ENCODE measurements around the gene SLC12A7.

Gene SLC12A7

DNA sequence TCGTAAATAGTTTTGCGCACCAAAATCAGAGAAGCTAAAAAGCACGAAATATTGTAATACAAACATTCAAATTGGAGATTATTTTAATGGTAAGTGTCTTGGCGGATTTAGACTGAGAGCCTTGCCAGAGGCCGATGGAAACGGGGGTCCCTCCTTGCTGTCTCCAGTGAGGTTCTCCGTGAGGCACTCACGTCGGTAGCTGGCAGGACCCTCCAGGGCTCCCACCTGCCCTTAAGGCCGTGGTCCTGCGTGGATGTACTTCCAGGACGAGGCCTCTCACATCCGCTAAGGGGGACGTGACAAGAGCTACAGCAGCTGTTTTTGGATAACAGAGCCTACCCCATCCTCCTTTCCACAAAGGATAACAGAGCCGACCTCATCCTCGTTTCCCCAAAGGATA lies 95.4 kb downstream of the SLC12A7 start:
- TF ChIP-seq, protein P1, sequence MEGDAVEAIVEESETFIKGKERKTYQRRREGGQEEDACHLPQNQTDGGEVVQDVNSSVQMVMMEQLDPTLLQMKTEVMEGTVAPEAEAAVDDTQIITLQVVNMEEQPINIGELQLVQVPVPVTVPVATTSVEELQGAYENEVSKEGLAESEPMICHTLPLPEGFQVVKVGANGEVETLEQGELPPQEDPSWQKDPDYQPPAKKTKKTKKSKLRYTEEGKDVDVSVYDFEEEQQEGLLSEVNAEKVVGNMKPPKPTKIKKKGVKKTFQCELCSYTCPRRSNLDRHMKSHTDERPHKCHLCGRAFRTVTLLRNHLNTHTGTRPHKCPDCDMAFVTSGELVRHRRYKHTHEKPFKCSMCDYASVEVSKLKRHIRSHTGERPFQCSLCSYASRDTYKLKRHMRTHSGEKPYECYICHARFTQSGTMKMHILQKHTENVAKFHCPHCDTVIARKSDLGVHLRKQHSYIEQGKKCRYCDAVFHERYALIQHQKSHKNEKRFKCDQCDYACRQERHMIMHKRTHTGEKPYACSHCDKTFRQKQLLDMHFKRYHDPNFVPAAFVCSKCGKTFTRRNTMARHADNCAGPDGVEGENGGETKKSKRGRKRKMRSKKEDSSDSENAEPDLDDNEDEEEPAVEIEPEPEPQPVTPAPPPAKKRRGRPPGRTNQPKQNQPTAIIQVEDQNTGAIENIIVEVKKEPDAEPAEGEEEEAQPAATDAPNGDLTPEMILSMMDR (IDR thresholded peaks at IDR 0.05; ENCODE audit: low read depth, low read length), result no peak

DNA sequence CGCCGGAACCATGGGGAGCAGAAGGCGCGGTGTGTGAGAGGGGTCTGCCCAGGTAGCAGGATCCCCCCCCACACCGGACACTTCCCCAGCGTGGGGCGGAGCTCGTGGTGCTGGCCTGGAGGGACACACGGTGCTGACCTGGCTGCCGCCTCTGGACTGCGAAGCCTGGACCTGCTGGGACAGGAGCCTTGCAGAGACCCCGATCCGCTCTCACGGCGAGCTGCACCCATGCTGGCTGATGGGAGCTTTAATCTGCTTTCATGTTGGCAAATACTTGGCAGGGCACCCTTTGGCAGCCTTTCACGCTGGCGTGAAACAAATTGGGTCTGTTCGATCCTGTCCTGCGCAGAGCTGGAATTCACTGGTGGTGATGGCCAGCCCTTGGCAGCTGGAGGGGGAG lies 95.8 kb downstream of the SLC12A7 start:
- TF ChIP-seq, protein P1 (IDR thresholded peaks at IDR 0.05; ENCODE audit: low read depth, low read length), result no peak
- H3K4me3 ChIP-seq (ENCODE audit: low read depth, low read length), result no peak overlapping the region

More for the DNA sequence above, 95.4 kb downstream of the SLC12A7 start:
- H3K4me3 ChIP-seq (ENCODE audit: low read depth, low read length), result no peak overlapping the region

DNA sequence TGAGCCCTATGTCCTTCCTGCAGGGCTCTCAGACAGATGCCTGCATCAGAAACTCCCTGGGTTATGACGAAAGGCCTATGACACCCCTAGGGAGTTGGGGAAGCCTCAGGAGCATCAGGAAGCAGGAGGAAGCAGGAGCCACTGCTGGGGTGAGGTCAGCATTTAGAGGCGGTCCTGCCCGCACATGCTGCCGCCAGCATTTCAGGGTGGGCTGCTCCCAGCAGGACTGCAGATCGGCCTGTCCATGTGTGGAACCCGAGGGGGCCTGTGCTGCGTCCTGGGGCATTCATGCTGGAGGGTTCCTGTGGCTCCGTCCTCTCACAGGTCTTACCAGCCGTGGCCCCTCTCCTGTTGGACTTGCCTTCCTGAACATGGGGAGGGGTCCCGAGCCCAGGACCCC lies 96.4 kb downstream of the SLC12A7 start:
- H3K4me3 ChIP-seq (ENCODE audit: low read depth, low read length), result no peak overlapping the region
- TF ChIP-seq, protein P1 (IDR thresholded peaks at IDR 0.05; ENCODE audit: low read depth, low read length), result no peak

DNA sequence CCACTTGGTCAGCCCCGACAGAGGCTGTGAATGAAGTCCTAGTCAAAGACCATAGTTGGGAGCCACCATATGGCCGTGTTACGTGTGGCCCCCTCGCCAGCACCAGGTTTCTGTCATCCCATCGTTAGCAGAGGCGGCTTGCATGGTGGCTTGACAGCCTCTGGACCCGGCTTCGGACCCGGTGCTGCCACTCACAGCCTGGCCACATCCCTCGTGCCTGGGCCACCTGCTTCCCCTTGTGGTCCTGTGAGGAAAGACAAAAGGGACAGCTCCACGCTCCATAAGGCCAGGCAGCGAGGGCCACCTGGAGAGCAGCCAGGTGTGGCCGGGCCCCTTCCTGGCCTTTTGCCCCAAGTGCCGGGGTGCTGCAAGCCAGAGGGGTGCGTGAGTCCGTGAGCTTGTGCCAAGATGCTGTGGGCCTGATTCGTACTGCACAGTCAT lies 97.1 kb downstream of the SLC12A7 start:
- no peak overlapping the region for H3K4me3 ChIP-seq (ENCODE audit: low read depth, low read length)
- TF ChIP-seq, protein P1 (IDR thresholded peaks at IDR 0.05; ENCODE audit: low read depth, low read length), result no peak

DNA sequence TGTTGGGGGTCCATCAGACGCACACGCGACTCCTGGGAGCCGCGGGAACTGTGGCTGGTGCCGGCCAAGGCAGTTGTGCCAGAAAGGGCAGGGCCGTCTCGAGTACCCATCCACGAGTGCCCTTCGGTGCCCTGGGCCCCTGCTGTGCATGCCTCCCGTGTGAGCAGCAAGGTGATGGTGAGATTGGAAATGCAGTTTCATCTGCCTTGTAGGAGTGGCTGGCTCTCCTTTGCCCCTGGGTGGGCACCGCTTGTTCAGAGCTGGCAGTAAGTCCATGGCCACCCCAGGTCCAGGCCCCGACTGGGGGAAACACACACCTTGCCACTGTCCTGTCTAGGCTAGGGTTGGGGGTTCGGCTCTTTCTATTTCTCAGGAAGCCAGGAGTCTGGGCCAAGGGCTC lies 97.5 kb downstream of the SLC12A7 start:
- TF ChIP-seq, protein P1 (IDR thresholded peaks at IDR 0.05; ENCODE audit: low read depth, low read length), result no peak
- H3K4me3 ChIP-seq (ENCODE audit: low read depth, low read length), result no peak overlapping the region

DNA sequence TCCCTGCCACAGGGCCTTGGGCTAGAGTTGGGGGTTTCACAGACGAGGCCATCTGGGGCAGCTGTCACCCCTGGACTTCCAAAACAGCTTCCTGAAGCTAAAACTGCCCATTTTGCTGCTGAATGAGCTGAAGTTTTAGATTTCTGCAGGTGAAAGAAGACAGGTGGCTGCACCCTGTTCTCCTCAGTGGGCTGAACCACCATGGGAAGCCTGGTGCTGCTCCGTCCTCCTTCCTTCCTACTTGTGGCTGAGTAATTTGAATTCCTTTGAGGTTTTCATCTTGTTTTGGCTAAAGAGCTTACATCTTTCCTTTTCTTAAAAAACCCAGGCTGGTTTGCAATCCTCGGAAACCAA lies 97.9 kb downstream of the SLC12A7 start:
- H3K4me3 ChIP-seq (ENCODE audit: low read depth, low read length), result no peak overlapping the region
- TF ChIP-seq, protein P1 (IDR thresholded peaks at IDR 0.05; ENCODE audit: low read depth, low read length), result no peak

DNA sequence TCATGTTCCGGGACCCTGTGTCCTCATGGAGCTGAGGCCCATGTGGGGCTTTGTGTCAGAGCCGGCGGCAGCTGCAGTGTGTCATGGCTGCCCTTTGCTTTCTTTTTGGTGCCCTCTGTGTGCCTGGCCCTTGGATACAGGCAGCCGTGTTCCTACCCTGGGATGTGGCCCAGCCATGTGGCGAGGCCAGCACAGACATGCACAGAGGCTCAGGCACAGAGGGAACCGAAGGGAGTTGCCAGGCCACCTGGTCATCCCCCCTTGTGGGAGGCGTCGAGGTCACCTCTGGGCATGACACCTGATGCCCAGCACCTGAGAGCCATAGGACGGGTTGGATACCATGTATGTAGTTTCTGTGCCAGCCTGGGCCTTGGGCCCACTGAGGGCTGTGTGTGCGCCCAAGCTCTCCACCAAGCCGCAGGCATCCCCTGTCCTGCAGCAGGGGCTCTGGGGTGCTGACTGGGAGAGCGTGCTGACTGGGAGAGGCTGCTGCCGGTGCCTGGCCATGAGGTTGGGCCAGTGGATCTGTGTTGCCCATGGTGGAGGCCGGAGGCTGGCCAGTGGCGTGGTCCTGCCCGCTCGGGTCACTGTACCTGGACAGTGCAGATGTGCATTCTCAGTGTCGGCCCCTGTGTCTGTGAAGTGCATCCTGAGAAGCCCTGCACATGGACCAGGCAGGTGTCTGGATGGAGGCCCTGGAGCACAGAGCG lies 98.5 kb downstream of the SLC12A7 start:
- TF ChIP-seq, protein P1 (IDR thresholded peaks at IDR 0.05; ENCODE audit: low read depth, low read length), result no peak
- H3K4me3 ChIP-seq (ENCODE audit: low read depth, low read length), result no peak overlapping the region
